SH-SY5Y (cell line): ENCODE measurements around the gene DLGAP1.

Experiments
- GATA2 ChIP-seq: IDR thresholded peaks from 2 replicates; pipeline ENCODE4 v1.6.1; 2011; ENCODE audit warnings: mild to moderate bottlenecking, low read depth, low read length
- GATA3 ChIP-seq: IDR thresholded peaks from 2 replicates; pipeline ENCODE4 v1.6.1; 2011; ENCODE audit warnings: low read depth, mild to moderate bottlenecking, low read length, moderate library complexity

DLGAP1 gene

DNA sequence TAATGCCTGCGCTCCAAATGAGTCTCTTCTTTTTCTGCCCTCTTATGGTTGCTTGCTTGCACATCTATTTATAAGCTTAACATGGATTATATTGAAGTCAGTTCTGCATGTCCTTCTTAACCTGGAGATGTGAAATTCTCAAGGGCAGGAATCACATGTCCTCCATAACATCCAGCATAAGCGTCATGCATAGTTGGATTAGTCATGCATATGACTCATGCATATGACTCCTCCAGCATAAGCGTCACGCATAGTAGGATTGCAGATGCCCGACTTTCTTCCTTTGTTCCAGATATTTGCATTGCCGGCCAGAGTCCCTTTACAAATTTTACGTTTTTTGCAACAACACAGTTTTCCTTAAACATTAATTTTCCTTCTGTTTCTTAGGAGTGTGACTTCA is 696.6 kb downstream of the DLGAP1 start:
- TF ChIP-seq GATA3 (no peak), GATA2 (no peak)

DNA sequence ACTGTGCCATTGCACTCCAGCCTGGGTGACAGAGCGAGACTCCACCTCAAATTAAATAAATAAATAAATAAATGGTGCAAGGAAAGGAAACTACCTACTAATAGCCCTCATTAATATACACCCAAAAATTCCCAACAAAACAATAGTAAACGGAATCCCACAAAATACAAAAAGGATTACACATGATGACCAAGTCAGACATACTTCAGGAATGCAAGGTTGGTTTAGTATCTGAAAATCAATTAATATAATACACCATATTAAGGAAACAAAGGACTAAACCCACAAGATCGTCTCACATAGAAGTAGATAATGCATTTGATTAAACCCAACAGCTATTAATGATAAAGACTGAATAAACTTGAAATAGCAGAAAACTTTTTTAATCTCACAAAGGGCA is 697.7 kb downstream of the DLGAP1 start:
- TF ChIP-seq GATA3 (no peak), GATA2 (no peak)

DNA sequence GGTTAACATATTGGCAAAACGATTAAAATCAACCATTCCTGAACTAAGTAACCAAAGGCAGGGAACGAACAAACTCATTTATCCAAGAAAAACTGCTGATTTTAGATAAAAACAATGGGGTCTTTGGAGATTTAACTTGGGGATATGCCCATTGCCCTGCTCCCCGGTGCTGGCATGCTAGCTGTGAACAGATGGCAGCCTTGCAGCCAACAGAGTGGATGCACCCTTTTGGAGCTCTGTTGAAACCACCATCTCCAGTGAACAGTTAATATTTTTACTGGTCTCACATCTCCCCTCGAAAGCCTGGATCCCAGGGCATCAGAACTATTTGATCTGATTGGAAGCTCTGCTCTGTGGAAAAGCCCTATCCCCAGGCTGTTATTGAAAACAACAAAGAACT is 702.0 kb downstream of the DLGAP1 start:
- TF ChIP-seq GATA2 (no peak), GATA3 (no peak)

DNA sequence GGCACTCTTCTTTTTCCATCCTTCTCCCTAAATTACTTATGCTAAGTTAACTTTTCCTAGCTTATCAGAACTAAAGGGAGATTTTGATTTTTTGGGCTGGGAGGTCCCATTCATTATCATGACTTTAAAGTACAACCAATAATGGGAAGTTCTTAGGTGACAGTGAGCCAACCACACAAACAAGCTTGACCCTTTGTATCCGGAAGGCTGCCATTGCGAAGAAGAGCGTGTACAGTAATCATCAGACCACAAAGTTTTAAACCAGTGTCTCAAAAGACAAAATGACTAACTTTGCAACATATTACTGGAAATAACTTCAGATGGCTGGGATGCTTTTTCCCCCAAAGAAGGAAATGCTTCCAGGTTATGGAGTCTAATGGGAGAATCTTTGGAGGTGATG is 707.0 kb downstream of the DLGAP1 start:
- TF ChIP-seq GATA3 (no peak), GATA2 (no peak)

DNA sequence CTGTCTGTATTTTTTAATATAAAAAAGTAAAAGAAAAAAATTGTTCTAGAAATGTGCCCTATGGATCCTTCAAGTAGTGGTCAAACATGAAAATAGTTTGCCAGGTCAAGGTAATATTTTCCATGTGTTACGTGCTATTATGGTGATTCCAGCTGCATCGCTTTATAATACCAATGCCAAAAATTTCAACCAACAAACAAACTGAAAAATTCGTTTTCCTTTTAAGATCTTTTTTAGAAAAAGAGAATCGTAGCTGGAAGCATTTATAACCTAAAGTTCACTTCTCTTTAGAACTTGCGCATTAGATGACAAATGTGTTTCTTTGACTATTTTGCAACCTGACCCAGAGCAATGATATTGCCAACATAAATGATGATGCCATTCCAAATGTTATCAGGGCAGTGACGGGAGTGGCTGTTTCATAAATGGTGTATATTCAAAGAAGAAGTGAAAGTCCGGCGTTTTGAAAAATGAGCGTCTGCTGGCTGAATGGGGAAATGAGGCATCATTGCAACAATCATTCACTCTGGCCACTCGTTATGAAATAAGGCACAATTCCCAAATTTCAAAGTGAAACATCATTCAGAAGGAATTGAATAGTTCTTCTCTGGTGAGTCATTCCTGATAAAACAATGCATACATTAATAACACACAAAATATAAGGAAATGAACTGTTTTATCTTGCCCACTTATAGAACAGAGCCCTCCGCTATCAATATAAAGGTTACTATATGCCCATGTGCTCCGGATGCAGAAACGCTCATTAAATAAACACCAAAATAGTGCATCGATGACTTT is 707.7 kb downstream of the DLGAP1 start:
- TF ChIP-seq GATA2 = no peak
- no peak for TF ChIP-seq GATA3

DNA sequence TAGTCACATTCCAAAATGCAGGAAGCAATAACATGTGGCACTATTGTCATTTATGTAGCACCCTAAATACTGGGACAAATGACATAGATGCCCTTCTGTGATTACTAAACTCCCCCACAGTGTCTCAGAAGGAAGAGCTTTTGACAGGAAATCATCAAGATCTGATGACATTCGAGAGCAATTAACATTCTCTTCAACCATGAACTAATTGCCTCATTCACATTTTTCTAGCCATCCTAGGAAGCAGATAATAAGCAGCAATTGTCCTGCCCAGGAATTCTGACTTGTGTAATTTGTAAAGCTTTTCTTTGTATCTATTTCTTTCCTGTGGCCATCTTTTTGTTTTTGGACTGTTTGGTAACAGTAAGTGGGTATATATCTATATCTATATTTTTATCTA is 712.6 kb downstream of the DLGAP1 start:
- no peak for TF ChIP-seq GATA2
- no peak for TF ChIP-seq GATA3

DNA sequence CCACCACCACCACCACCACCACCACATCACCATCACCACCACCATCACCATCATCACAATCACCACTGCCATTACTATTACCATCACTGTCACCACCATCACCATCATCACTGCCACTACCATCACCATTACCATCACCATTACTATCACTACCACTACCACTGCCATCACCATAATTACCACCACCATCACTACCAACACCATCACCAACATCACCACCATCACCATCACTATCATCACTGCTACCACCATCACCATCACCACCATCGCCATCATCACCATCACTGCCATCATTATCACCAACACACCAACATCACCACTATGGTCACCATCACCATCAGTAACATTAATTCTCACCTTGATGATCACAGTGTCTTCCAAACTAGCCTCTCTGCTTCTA is 713.8 kb downstream of the DLGAP1 start:
- no peak for TF ChIP-seq GATA3
- no peak for TF ChIP-seq GATA2

DNA sequence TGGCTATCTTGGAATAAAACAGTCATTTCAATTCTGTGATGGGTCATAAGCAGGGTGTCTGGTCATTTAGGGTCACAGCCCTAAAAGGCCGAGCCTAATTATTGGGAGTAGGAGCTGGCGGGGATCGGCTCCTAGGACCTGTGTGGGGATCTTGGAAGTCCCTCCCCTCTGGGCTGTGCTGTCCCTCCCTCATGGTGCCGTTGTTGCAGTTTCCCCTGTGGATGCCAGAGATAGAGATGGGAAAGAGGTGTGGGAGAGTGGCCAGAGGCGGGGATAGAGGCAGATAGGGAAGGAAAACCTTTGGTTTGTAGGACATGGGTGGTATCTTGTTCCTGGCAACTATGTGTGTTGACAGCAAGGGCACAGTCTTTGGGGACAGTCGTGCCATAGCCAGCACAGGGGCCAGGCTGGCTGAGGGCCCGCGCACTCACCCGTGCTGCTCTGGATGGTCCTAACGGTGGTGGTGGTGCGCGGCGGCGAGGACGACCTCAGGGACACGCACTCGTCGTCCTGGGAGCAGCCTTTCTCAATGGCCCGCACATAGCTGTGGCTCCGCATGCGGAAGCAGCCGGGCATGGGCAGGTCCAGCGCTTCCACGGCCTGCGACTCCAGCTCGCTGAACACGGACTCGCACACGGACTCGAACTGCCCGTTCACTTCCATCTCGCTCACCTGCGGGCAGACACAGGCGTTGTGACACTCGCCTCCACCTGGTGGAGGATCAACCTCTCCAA is 726.2 kb downstream of the DLGAP1 start:
- TF ChIP-seq GATA2 = no peak
- TF ChIP-seq GATA3 = no peak

DNA sequence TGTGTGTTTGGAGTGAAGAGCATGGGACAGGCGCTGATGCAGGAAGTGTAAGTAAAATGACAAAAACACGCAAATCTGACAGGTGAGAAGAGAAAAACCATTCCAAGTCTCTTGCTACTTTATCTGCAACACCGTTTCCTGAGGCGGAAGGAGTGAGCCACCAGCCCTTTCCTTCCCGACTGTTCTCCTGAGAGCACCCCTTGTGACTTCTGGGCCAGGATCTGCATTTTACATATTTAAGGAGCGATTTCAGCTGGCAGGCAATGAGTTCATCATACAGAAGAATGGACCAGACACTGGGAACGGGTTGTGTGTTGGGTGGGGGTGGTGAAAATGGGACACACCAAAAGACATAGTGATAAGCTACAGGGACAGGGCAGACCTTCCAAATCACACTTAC is 727.8 kb downstream of the DLGAP1 start:
- TF ChIP-seq GATA2 = no peak

DNA sequence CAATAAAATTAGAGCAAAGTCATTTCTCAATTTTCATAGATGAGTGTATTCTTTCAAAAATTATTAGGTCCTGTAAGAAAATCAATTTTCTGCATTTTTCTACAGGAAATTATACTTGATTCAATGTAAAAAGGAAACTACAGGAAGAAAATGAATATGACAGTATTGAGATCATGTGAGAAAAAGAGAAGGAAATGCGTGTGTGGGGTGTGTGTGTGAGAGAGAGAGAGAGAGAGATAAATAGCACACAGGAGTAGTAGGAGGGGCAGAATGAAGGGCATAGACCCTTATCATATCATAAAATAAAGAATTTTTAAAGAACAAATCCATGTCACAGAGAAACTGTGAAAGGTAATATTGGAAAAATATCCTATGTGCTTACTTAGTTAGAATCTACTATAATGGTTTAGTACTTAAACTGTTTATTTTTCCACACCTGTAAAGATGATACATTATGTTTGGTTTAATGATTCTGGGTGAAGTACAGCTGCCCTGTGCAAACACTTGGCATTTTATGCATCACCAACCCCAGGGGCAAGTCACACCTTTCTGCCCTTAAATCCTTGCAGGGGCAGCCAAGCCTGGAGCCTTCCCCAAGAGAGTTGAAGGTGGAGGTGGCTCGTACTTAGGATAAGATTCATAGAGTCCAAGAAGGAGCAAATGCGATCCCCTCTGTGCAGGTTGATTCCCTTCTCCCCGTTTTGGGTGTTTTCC is 728.7 kb downstream of the DLGAP1 start:
- TF ChIP-seq GATA3 (no peak), GATA2 (no peak)

DNA sequence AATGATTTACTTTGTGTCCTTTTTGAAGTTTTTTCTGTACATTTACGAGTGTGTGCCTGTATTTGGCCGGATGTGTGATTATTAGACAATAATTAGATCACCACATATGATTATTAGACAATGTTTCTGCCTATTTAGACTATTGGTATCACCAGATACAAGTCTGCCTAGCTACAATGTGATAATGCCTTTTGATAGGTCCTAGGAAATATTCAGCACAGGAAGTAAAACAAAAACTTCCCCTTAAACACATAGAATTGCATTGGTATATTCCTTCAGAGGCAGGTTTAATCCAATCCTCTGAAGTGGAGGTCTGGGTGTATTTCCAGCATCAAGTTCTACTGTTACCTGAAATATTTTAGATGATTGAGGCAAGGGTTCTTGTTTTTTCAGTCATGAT is 730.0 kb downstream of the DLGAP1 start:
- TF ChIP-seq GATA3 = no peak
- TF ChIP-seq GATA2 = no peak

DNA sequence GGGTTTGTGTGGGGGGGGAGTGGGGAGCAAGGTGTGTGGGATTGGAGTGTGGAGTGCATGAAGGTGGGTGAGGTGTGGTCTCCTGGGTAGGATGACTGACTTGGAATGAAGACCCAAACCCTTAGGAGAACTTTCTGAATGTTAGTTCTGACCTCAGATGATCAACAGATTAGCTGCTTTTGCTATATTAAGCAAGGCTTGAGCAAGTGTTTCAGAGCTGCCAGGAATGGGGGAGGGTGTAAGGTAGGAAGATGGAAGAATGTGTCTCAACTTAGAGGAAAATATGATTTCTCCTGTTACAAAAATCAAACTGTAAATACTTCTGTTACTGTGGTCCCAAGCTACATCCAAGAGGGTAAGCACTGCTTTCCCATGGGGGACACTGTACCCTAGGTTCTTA is 731.6 kb downstream of the DLGAP1 start:
- TF ChIP-seq GATA3 = no peak
- no peak for TF ChIP-seq GATA2

DNA sequence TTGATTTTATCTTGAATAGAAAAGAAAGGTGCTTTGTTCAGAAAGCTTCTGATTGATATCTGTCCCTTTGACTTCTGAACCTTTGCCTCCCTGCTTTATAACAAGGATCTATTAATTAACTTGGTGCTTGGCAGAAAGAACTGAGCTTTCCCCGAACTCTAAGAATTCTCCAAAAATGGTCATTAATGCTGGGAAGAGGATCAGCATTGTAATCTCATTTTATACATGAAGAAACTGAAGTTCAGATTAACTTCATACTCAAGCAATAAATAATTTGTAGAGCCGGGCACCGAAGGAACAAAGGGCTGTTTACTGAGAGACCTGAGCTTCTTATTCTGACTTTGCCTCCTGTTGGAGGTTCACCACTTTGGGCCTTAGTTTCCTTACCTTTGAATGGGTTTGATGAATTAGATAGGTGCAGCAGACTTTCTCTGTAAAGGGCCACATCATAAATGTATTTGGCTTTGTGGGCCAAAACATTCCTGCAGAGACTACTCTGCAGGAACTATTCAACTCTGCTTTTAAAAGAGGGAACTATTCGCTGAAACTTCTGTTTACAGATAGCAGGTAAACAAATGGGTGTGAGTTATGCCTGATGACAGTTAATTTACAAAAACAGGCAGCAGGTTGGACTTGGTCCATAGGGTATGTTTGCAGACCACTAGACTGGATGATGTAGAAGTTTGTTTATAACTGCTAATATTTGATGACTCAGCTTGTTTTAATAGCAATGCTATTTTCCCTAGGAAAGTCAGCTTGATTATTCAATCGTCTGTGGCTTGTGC is 732.3 kb downstream of the DLGAP1 start:
- no peak for TF ChIP-seq GATA2

DNA sequence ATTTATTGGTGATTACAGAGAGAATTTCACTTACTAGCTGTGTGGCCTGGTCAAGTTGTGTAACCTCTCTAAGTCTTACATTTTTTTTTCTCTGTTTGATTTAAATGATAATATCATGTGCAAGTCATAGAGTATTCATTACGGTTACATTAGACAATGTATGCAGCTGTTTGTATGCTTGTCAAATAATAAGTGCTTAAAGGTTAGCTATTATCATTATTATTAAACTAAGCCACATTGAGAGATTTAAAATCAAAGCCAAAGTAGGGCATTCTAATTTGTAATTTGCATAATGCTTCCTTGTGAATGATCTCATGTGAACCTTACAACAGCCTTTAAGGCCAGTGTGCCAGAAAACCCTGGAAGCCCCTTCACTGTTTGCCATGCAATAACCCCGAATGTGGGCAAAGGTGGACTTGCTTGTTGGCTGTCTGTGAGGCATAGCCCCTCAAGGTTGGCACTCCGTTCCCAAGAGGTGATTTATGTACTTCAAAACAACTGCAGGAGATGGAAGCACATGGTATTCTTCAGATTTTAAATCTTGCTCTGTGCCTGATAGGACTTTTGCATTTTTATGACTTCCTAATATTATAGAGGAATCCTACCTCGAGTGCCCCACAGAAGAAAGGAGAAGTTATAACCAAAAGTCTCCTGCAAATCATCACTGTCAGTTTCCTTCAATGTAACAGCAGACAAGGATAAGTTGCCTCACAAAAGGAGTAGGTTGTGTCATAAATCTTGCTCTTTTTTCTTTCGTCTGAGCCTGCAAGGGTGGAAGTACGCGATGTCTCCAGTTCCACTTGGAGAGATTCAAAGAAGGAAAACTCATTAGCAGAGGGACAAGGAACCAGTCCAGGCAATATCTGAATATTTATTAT is 733.1 kb downstream of the DLGAP1 start:
- TF ChIP-seq GATA2 (no peak), GATA3 (no peak)
